Stimulated activated CD4-positive, alpha-beta T cell treated with anti-CD3 and anti-CD28 coated beads, Interleukin-15, amount 100 ng/mL, for 48 hours (primary cell): Measurements from ENCODE around the gene PRMT5.
A peak's percentile ranks its signal among the peaks of the same experiment; 100 is the strongest.
"Not testable (repeated sequence)": the region's sequence is repeated elsewhere in the genome, so short reads cannot be mapped to it uniquely, and the experiment has no call there.

ENCODE experiments used
- DNase-seq, 2 donors: peaks; one replicate each; pipeline ENCODE4 v3.0.0-alpha.2; 2020; ENCODE audit warnings: low read depth in 2 of 2

Gene PRMT5

DNA sequence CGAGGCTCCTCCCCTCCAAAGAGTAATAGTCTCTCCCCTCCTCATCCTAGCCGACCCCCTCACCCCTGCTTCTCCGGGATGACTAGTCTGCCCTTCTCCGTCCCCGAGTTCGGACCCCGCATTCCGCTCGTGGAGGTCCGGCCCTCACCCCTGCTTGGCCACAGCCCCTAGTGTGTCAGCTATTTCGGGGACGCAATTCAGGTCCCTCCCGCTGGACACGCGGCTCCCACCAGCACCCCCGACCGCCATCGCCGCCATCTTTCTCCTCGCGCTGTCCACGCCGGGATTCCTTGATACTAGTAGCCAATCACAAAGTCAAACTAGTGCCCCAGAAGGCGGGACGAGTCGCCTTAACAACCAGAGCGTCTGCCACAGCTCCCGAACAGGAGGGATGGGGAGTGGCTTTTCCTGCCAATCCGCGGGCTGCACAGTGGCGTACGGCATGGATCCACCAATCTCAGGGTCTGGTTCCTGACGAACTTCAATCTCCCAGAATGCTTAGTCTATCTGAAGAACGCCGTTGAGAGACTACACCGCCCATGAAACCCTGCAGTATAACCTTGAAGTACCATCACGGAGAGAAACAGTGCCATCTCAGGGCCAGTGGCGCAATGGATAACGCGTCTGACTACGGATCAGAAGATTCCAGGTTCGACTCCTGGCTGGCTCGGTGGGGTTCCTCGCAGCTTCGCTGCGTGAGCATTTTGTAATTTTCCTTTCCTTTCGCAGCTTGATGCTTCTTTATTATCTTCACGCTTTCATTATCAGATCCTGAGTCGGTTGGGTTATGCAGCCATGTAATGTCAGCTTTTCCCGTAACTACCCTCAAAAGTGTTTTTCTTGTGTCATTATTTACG is at the start of gene PRMT5:
Gene PRMT5, minus strand, starts transcription at position 273 of the 857 bp plus-strand sequence. Its CDS starts 15 bp downstream, at position 258.
- peak; percentile 96 to 98 for DNase-seq

DNA sequence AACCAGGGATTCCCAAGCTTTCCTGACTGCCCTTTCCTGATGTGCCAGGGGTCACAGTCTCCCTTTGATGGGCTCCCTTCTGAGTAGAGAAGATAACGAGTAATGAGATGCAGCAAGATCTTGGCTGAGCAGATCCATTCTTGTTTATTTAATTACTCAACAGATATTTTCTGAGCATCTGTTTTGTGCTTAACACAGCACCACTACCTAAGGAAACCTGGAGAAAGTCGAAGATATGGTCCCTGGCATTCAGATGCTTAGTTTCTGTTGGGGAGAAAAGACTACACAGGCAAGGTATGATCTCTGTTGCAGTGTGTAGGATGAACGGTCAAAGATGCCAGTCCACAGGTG is 49.3 kb upstream of the PRMT5 start:
- no peak for DNase-seq

DNA sequence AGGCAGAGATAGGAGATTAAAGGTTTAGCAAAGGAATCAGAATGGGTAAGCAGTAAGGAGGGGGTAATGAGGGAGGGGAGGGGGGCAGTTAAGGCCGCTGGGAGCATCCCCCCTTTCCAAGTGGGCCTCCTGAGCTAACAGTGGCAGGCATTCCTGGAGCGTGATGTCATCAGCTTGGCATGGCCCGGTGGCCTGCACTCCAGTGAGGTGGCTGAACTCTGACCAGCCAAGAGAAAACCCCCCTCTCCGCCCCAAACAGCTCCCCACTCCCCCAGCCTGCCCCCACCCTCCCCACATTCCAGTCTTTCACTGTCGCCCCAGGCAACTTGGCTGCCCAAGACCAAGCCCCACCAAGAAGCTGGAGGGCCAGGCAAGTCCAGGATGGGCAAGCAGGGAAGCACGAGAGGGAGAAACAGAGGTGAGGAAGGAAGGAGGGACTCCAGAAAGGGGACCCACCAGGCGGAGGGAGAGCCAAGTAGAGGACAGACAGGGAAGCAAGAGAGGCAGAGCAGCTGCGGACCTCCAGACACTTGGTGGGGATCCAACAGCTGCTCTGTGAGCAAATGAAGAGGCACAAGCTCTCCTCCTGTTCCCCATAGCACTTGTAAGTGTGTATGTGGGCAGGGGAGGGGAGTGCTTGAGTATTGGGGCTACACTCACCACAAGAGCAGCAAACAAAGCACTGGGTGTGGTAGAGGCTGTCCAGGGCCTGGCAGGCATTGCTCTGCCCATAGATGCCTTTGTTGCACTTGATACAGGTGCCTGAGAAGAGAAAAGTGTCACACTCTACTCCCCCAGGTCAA is 48.7 kb upstream of the PRMT5 start:
- DNase-seq, result no peak

DNA sequence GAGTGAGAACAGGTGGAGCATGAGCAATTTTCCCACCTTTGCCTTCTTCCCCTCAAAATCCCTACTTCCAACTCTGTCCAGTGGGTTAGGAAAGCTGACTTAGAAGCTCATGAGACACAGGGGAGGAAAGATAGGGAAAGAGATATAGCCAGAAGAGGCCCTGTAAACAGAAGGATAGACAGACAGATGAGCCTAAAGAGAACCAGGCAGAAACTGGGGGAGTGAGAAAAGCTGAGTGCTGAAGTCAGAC is 48.2 kb upstream of the PRMT5 start:
- DNase-seq, result no peak

DNA sequence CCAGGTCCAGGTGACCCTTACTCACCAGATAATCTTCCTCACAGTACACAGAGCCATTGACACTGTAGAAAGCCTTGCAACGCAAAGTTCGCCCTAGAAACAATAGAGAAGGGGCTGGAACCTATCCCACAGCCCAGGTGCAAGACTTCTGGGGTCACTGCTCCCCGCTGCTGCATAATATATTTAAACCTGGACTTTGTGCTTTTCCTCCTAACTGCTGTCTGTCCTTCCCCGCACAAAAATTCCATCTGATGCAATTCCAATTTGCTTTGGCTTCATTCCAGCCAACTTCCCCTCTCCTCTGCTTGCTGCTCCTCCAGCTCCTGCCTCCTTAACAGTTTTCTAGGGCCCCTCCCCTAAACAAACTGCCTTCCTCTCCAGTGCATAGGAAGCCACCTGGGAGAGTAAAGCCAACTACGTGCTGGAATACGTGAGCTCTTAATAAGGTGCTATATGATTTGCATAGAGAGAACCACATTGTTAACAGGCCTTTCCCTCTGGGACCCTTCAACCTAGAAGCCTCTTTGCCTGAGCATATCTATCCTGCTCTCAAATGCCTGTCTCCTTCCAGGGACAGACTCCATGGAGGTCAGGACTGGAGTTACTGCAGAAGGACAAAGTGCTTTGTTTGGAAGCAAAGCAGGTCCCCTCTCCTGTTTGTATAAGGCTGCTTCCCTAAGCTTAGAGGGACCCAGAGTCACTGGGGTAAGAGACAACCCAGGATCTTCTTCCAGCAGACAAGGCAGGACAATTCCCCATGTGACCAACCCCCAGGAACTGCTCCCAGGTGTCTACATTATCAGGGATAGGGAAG is 47.7 kb upstream of the PRMT5 start:
- no peak for DNase-seq

DNA sequence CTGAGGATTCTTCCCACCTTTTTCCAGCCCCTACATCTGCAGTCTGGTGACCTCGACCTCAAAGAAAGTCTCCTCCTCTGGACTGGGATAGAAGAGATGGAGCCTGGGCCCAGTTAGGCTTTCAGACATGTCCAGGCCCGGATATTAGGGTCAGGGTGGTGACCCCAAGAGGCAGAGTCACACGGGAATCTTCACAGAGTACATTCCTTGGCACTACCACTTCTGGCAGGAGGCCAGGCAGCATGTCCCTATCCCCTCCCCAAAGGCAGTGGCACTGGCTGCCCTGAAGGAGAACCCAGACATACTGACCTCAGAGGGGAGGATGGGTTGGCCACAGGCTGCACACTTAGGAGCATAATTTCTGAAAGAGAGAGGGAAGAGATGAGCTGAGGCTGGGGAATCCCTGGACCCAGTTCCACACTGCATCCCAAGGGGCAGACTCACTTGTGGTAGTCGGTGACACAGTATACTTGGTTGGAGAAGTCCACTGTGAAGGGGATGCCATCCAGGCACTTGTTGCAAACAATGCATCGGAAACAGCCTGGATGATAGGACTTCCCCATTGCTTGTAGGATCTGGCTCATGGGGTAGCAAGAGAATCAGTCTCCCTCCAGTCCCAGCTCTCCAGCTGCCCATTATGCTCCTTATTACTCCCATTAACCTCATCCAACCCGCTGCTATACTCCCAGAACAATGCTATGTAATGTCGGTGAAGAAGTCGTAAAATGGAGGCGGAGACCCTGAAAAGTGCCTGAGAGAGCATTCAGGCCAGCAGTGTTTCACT is 45.5 kb upstream of the PRMT5 start:
- no peak for DNase-seq

DNA sequence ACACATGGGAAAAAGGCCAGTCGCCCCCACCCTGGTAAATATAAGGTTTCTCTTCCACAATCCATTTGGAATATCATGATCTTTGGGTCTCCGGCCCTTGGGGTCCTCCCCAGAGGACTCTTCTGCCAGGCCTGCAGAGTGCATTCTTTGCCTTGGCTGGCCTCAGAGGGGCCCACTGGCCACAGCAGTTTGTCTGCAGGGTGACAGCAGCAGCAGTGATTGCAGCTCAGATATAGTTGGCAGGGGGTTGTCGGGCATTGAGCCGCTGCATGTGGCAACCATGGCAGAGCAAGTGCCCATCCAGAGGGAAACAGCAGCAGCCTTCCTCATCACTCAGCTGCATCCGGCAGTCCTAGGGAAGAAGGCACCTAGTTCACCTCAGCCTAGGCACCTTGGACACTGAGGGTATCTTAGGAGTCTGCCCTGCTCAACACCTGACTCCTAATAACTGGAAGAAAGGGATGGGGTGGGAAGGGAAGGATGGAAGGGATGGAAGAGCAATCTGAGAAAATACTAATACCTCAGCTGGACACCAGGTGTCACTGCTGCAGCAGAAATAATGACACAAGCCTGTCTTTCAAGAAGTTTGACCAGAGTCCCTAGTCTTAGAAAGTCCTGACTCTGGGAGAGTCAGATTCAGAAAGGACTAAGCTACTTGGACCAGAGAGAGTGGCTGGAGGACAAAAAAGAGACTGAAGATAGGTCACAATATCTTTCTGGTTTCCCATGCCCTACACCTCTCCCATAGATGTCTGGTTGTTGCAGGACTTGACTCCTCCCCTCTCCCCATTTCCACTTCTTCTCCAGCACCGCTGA is 44.2 kb upstream of the PRMT5 start:
- peak in 1 of 2 donors; percentile 26 for DNase-seq

DNA sequence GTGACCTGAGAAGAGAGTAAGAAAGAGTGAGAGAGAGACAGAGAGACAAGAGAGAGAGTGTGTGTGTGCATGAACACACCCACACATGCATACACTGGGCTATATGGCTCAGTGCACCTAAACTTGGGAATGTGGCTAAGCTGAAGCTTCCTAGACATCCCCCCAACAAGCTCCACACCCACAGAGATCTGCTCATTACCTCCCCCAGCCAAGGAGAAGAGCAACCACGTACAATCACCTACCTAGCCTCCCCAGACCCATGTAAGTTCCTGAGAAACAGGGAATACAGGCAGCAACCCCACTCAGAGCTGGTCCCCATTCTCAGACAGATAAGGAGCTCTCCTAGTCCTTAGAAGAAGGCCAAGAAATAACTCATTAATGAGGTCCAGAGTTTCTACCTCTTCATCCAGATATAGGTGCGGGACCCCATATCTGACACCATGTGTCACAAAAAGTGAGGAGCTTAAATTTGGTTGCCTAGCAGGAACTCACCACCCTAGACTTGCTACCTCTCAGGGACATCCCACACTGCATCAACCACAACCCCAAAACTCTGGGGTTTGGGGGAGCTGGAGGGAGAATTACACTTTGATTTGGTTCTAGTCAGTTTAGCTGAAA is 43.2 kb upstream of the PRMT5 start:
- DNase-seq, result no peak

DNA sequence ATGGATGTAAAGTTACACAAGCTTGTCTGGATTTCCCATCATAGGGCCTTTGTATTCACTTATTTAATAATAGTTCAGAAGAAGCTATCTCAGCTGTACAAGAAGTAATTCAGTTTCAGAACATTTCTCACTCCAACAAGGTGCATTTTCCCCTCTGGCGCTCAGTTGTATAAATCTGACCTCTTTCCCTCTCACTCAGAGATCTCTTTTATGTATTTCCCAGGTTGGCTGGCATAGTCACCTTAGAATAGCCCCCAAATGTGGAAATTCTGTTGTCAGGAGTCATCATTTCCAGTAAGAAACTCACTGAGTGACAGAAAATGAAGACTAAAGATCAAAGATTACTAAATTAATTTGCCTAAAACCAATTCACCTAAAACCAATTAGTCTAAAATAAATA is 42.0 kb upstream of the PRMT5 start:
- DNase-seq, result no peak

DNA sequence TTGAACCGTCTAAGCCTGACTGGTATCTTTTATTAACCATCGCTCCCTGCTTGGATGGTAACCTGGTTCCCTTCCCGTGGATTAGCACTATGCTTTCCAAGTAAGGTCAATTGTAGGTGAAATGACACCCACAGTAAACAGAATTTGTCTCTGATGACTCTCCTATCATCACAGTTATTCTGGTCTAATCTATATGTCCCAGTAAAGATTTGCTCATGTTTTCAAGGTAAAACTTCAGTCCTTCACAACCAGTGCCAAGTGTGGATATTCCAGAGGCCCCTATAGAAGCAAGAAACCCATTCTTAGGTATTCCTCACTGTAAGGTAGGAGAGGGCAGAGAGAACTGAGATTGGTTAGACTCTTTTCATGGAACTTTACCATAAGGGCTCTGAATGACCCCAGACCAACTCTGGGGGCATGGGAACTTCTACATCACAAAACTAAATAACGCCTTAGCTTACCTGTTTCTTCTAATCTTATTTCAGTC is 37.6 kb upstream of the PRMT5 start:
- DNase-seq, result no peak

DNA sequence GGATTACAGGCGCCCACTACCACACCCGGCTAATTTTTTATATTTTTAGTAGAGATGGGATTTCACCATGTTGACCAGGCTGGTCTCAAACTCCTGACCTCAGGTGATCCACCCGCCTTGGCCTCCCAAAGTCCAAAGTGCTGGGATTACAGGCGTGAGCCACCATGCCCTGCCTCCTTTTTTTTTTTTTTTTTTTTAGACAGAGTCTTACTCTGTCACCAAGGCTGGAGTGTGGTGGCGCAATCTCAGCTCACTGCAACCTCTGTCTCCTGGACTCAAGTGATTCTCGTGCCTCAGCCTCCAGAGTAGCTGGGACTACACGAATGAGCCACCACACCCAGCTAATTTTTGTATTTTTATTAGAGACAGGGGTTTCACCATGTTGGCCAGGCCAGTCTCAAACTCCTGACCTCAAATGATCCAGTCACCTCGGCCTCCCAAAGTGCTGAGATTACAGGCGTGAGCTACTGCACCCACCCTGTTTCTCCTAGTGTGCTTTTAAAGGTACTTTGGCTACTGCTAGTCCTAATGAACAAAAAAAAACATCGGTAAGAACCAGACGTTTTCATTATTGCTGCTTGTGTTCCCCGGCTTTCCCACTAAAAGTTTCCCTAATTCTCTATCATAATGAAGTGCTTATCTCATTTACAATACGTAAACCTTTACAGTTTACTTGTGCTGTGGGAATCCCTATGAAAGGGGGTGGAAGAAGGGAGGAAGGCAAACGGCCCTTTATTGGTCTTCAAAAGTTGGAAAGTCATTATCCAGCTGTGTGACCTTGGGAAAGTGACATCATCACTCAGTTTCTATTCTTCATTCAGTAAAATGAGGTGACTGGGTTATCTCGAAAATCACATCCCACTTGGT is 37.0 kb upstream of the PRMT5 start:
- DNase-seq, result not testable (repeated sequence)

DNA sequence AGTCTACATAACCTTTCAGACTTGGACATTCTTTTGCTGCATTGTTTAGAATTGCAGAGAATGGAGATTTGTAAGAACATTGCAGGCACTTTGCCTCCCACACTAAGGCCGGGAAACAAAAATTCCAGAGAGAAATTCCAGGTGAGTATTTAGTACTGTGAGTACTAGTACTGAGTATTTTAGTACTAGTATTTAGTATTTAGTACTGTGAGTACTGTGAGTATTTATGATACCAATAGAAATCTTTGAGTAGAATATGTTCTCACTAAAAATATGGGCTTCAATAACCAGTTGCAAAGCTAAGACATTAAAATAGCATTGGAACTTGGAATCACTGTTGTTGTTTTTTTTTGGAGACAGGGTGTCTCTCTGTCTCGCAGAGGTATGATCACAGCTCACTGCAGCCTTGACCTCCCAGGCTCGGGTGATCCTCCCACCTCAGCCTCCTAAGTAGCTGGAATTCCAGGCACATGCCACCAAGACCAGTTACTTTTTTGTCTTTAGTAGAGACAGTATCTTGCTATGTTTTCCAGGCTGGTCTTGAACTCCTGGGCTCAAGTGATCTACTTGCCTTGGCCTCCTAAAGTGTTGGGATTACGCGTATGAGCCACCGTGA is 33.0 kb upstream of the PRMT5 start:
- no peak for DNase-seq

DNA sequence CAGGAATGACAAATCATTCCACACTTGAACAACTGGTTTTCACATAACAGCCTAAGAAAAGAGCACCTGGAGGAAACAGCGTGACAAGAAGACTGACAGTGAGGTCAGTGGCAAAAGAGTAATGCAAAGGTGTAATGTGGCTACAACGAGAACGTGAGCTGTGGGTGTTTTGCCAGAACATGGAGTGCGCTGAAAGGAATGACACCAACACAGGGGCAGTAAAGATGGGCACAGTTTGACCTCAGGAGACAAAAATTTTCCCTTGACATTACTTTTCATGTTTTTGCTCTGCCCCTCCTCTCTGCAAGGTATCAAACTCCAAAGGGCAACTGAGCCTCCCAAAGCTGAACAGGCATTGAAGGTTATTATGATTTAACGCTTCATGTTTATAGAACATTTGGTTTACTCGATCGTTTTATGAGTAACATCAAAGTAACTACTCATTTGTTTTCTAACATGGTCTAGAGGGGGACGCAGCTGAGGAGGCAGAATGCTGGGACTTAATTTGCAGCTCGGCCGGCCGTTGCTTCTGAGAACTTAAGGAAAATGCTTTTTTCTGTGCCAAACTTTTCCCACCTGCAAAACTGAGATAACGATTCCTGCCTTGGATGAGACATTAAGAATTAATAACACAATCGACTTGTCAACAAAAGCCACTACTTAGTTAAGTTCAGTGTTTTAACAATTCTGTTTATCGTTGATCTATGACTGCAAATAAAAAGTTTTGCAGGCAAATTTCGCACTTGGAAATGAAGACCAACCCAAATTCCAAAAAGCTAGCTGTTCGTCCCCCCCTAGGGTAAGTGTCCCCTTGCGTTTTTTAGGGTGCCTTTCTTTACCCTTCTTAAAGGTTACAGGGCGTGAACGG is 26.8 kb upstream of the PRMT5 start:
- no peak for DNase-seq

DNA sequence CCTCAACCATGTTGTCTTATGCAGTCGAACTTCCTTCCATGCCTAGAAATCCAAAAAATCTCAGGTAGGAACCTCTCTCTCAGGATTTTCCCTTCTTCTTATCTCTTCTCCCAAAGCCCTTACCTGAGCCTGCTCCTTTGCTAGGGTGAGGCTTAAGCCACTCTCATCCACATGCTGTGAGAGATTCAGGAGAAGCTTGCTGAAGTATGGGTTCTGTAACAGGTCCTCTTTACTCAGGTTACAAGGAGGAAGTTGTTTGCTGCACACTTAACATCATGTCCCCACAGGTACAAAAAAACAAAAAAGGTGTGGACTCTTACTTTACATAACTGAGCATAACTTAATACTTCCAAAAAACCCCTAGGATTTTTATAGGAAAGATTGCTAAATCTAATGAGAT is 23.2 kb upstream of the PRMT5 start:
- DNase-seq, result no peak

DNA sequence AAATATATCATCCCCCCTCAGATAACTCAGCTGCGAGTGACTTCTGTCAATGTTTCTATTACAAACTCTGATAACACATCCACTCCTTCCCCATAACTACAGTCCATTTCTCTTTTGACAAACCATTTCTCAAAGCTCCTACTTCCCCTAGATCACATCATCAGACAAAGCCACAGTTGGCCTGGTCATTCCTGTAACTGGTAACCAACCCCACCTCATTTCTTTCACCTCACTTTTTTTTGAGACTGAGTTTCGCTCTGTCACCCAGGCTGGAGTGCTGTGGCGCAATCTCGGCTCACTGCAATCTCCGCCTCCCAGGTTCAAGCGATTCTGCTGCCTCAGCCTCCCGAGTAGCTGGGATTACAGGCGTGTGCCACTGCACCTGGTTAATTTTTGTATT is 22.6 kb upstream of the PRMT5 start:
- not testable (repeated sequence) for DNase-seq

DNA sequence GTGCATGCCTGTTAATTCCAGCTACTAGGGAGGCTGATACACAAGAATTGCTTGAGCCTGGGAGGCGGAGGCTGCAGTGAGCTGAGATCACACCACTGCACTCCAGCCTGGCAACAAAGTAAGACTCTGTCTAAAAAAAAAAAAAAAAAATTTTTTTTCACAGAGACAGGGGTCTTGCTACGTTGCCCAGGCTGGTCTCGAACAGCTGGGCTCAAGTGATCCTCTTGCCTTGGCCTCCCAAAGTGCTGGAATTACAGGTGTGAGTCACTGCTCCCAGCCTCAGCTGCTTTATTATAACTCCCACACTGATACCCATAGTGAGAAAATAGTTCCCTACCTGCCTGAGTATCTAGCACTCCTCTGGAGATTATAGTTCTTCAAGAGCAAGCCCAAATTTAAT is 16.5 kb upstream of the PRMT5 start:
- no peak for DNase-seq

DNA sequence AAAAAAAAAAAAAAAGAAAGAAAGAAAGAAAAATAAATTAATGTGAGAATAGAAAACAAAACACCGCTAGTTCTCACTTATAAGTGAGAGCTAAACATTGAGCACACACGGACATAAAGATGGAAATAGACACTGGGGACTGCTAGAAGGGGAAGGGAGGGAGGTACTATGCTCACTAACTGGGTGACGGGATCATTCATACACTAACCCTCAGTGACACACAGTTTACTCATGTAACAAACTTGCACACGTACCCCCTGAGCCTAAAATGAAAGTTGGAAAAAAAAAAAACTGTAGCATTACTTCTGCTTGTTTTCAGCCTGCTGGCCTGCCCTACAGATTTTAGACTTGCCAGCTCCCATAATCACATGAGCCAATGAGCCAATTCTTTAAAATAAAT is 10.5 kb upstream of the PRMT5 start:
- no peak for DNase-seq

DNA sequence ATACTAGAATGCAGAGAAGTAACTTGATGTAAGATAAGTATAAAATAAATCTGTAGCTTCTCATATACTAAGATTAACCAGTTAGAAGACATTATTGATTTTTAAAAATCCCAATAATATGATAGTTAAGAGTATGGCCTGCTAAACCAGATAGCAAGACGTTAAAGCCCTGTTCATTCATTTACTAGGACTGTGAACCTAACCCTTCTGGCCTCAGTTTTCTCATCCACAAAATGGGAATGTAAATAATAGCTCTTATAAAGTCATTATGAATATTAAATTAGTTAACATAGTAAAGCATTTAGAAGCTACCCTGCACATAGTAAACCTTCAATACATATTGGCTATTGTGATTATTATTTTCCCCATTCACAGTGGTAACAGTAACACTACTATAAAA is 6.0 kb upstream of the PRMT5 start:
- no peak for DNase-seq
